Smooth muscle cell (in vitro differentiated cells): Measurements from ENCODE around the gene TNFSF8. TPM values are rescaled to one million over a fixed set of nuclear protein-coding genes. Genes with fewer than 3 reads are reported as not detected.

Experiments used
- DNase-seq: peaks from one replicate; lab custom pipeline; 2025; ENCODE audit not compliant: unreplicated experiment; lab: John Stamatoyannopoulos, UW
- H2AFZ ChIP-seq: fragments of 200-600 bp; sonication (generic); 2 replicates; pipeline ENCODE4 v1.6.0; 2016; ENCODE audit warnings: antibody characterized with exemption, low read depth, mild to moderate bottlenecking
- H3F3A ChIP-seq: fragments of 200-600 bp; sonication (generic); 2 replicates; pipeline ENCODE4 v1.6.0; 2017; ENCODE audit warnings: antibody characterized with exemption, low read depth
- H3K27ac ChIP-seq: fragments of 200-600 bp; sonication (generic); 2 replicates; pipeline ENCODE4 v1.5.1; 2016; ENCODE audit warnings: low read depth, mild to moderate bottlenecking
- H3K27me3 ChIP-seq: fragments of 200-600 bp; sonication (generic); 2 replicates; pipeline ENCODE4 v1.6.1; 2016; ENCODE audit warnings: low read depth, mild to moderate bottlenecking
- H3K36me3 ChIP-seq: fragments of 200-600 bp; sonication (generic); 2 replicates; pipeline ENCODE4 v1.5.1; 2016; ENCODE audit warnings: low read depth
- H3K4me1 ChIP-seq: fragments of 200-600 bp; sonication (generic); 2 replicates; pipeline ENCODE4 v1.5.1; 2016; ENCODE audit warnings: low read depth
- H3K4me2 ChIP-seq: fragments of 200-600 bp; sonication (generic); 2 replicates; pipeline ENCODE4 v1.6.0; 2016; ENCODE audit warnings: mild to moderate bottlenecking
- H3K4me3 ChIP-seq: fragments of 200-600 bp; sonication (generic); 2 replicates; pipeline ENCODE4 v1.5.1; 2016; ENCODE audit warnings: mild to moderate bottlenecking
- H3K79me2 ChIP-seq: fragments of 200-600 bp; sonication (generic); 2 replicates; pipeline ENCODE4 v1.6.0; 2016; ENCODE audit warnings: low read depth, mild to moderate bottlenecking
- H3K9ac ChIP-seq: fragments of 200-600 bp; sonication (generic); 2 replicates; pipeline ENCODE4 v1.6.0; 2016; ENCODE audit warnings: low read depth
- H3K9me3 ChIP-seq: fragments of 200-600 bp; sonication (generic); replicated peaks from 2 replicates; pipeline ENCODE4 v1.5.1; 2016; ENCODE audit warnings: low read depth
- H4K20me1 ChIP-seq: fragments of 200-600 bp; sonication (generic); 2 replicates; pipeline ENCODE4 v1.6.0; 2016; ENCODE audit warnings: low read depth
- CTCF ChIP-seq: fragments of 200-600 bp; sonication (generic); IDR thresholded peaks from 2 replicates; pipeline ENCODE4 v1.5.1; 2017; ENCODE audit warnings: borderline replicate concordance, mild to moderate bottlenecking, antibody characterized with exemption; ENCODE audit not compliant: insufficient read depth, poor library complexity, severe bottlenecking
- WGBS: methylation state at CpG from one replicate; pipeline ENCODE4 v1.1.7; 2016; ENCODE audit warnings: low lambda C conversion rate; 5-methylcytosine and 5-hydroxymethylcytosine counted together
- polyA plus RNA-seq: library from polyadenylated mRNA; unstranded; fragments of >200 nt; fragmentation: Nextera tagmentation; extraction: Ambion mirVana; gene quantifications from 2 replicates; pipeline ENCODE4 v1.2.1, GENCODE V29; 2016
- total RNA-seq: library from RNA; depleted of rRNA; stranded (reverse); fragments of >200 nt; gene quantifications from 2 replicates; pipeline ENCODE4 v1.2.3, GENCODE V29; 2014

The TNFSF8 gene
- total and polyA plus RNA-seq, 2 experiments from 2014 or later, result not detected

- H3K4me2 ChIP-seq, result peak overlapping the region; percentile 53
- no peaks in the 10 kb centered on the region for H3K36me3 ChIP-seq
- H3F3A ChIP-seq, result no peaks in the 10 kb centered on the region
- H3K9ac ChIP-seq, result no peak overlapping the region
- DNase-seq, result no peak
- no peak overlapping the region for H3K27ac ChIP-seq
- peak overlapping the region; percentile 15 for H2AFZ ChIP-seq
- no peaks in the 10 kb centered on the region for H4K20me1 ChIP-seq
- no peaks in the 10 kb centered on the region for H3K9me3 ChIP-seq
- 27% methylated on average over 2 of the region's 2 CpGs for WGBS
- peak overlapping the region; percentile 5 for H3K4me3 ChIP-seq
- H3K4me1 ChIP-seq, result no peaks in the 10 kb centered on the region
- no peaks in the 10 kb centered on the region for H3K27me3 ChIP-seq
- no peak for TF ChIP-seq CTCF
- H3K79me2 ChIP-seq, result no peaks in the 10 kb centered on the region
These were observed 4.7 kb downstream of the TNFSF8 start for GRCh38 chr9:114925672-114926071.

- Histone ChIP-seq H3K79me2 (no peaks in the 10 kb centered on the region), H3K27me3 (no peaks in the 10 kb centered on the region), H2AFZ (no peak overlapping the region), H4K20me1 (no peaks in the 10 kb centered on the region), H3K9ac (no peak overlapping the region), H3K4me1 (no peaks in the 10 kb centered on the region), H3K4me2 (no peak overlapping the region), H3K4me3 (no peak overlapping the region), H3F3A (no peaks in the 10 kb centered on the region), H3K36me3 (no peaks in the 10 kb centered on the region), H3K9me3 (no peaks in the 10 kb centered on the region), H3K27ac (no peak overlapping the region)
- no peak for DNase-seq
- no peak for TF ChIP-seq CTCF
- 69% methylated on average over 3 of the region's 3 CpGs for WGBS
These were observed 5.4 kb downstream of the TNFSF8 start for GRCh38 chr9:114925039-114925438.

GRCh38 chr9:114924327-114924726 is 6.1 kb downstream of the TNFSF8 start:
- Histone ChIP-seq H4K20me1 (no peaks in the 10 kb centered on the region), H3K4me3 (no peak overlapping the region), H3K9ac (no peak overlapping the region), H3K9me3 (no peaks in the 10 kb centered on the region), H3K4me1 (no peaks in the 10 kb centered on the region), H3K79me2 (no peaks in the 10 kb centered on the region), H3F3A (no peaks in the 10 kb centered on the region), H2AFZ (no peak overlapping the region), H3K36me3 (no peaks in the 10 kb centered on the region), H3K27me3 (no peaks in the 10 kb centered on the region), H3K4me2 (no peak overlapping the region), H3K27ac (no peak overlapping the region)
- no peak for TF ChIP-seq CTCF
- DNase-seq, result no peak

DNA sequence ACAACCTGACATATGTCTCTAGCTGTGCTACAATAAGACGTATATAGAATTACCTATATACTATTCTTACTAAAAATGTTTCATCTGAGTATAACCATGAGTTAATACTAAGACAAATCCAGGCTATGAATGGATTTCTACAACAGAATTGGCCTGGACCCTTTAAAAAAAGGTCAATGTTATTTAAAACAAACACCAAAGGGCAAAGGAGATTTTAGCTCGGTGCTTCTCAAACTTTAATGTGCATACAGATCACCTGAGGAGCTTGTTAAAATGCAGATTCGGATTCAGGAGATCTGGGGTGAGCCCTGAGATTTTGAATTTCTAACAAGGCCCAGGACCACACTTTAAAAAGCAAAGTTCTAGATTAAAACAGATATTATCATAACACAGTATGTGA is 6.5 kb downstream of the TNFSF8 start:
- no peaks in the 10 kb centered on the region for H4K20me1 ChIP-seq
- TF ChIP-seq CTCF, result no peak
- H3K27me3 ChIP-seq, result no peaks in the 10 kb centered on the region
- no peaks in the 10 kb centered on the region for H3K79me2 ChIP-seq
- no peaks in the 10 kb centered on the region for H3K9me3 ChIP-seq
- H3K9ac ChIP-seq, result no peak overlapping the region
- no peaks in the 10 kb centered on the region for H3F3A ChIP-seq
- no peak for DNase-seq
- no peak overlapping the region for H3K4me3 ChIP-seq
- 71% methylated on average over 3 of the region's 3 CpGs for WGBS
- H3K4me1 ChIP-seq, result no peaks in the 10 kb centered on the region
- no peaks in the 10 kb centered on the region for H3K36me3 ChIP-seq
- H3K4me2 ChIP-seq, result no peak overlapping the region
- H3K27ac ChIP-seq, result no peak overlapping the region
- H2AFZ ChIP-seq, result no peak overlapping the region
